CD4-positive, alpha-beta T cell treated with Interleukin-12 subunit alpha and Interleukin-12 subunit beta, for 1 hour (primary cell): Measurements from ENCODE around the gene IL6ST.
"Not testable (repeated sequence)": the region's sequence is repeated elsewhere in the genome, so short reads cannot be mapped to it uniquely, and the experiment has no call there.

Experiments
- DNase-seq: peaks from one replicate; pipeline ENCODE4 v3.0.0-alpha.2; 2020

IL6ST gene

DNA sequence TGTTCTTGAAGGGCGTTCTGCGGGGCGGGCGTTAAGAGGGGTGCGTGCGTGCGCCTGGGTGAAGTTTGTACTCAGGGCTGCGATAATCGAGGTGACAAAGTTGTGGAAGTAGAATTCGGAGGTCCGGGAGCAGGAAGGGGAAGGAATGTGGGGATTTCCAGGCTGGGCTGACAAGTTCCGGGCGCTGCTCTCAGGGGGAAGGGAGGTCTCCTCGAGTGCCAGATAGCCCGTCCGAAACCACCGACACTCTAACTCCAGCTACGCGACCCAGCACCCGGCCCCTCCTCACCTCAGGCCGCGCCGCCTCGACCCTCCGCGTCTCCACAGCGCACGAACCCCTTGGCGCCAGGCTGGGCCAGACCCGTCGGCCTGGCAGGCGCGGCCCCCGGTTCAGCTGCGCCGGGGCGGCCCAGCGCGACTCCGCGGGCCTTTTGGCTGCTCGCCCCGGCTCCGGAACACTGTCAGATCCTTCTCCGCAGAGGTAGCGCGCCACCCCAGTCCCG, at the start of gene IL6ST:
TSS of gene IL6ST (minus strand) at position 469 of the 503 bp plus-strand sequence. CDS start 18,685 bp downstream, outside the sequence.
- DNase-seq: peak; percentile 56

DNA sequence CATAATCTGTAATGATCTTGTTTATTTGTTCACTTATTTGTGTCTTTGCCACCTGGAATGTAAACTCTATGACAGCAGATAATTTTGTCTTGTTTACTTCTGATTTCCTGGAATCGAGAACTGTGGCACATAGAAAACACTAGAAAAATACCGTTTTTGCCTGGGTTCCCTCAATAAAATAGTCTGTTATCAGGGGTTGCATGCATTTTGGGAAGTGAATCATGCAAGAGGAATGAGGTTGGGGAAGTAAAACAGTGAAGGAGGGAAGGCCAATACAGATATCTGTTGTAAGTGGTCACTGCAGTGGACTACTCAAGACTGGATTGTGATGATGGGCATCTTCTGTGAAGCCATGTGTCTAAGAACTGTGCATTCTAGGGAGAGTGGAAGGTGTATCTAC, 45.2 kb upstream of the IL6ST start:
- no peak for DNase-seq

DNA sequence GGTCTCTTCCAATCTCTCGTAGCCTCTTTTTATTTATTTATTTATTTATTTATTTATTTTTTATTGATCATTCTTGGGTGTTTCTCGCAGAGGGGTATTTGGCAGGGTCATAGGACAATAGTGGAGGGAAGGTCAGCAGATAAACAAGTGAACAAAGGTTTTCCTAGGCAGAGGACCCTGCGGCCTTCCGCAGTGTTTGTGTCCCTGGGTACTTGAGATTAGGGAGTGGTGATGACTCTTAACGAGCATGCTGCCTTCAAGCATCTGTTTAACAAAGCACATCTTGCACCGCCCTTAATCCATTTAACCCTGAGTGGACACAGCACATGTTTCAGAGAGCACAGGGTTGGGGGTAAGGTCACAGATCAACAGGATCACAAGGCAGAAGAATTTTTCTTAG, 43.4 kb upstream of the IL6ST start:
- not testable (repeated sequence) for DNase-seq

DNA sequence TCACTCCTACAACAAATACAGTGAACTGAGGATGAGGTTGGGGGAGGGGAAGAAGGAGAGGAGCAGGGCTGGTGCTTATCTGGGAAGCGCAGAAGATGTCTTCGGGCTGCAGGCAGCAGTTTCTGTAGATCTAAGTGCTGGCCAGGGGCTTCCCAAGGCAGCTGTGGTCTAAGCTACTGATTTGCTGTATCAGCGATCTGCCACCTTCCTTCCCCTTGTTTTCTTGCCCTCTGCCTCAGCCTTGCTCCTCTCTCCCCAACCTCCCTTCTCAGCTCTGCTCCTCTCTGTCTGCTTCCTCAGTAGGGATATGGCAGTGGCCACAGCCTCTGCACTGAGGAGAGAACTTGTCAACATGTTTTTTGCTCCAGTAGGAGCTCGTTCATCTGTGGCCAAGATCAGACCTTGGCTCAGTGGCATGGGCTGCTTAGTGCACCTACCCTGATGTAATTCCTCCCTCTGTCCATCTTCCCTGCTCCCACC, 42.8 kb upstream of the IL6ST start:
- no peak for DNase-seq

DNA sequence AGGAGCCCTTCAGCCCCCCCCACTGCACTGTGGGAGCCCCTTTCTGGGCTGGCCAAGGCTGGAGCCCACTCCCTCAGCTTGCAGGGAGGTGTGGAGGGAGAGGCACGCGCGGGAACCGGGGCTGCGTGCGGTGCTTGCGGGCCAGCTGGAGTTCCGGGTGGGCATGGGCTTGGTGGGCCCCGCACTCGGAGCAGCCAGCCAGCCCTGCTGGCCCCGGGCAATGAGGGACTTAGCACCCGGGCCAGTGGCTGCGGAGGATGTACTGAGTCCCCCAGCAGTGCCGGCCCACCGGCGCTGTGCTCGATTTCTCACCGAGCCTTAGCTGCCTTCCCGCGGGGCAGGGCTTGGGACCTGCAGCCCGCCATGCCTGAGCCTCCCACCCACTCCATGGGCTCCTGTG, 40.6 kb upstream of the IL6ST start:
- DNase-seq: not testable (repeated sequence)

DNA sequence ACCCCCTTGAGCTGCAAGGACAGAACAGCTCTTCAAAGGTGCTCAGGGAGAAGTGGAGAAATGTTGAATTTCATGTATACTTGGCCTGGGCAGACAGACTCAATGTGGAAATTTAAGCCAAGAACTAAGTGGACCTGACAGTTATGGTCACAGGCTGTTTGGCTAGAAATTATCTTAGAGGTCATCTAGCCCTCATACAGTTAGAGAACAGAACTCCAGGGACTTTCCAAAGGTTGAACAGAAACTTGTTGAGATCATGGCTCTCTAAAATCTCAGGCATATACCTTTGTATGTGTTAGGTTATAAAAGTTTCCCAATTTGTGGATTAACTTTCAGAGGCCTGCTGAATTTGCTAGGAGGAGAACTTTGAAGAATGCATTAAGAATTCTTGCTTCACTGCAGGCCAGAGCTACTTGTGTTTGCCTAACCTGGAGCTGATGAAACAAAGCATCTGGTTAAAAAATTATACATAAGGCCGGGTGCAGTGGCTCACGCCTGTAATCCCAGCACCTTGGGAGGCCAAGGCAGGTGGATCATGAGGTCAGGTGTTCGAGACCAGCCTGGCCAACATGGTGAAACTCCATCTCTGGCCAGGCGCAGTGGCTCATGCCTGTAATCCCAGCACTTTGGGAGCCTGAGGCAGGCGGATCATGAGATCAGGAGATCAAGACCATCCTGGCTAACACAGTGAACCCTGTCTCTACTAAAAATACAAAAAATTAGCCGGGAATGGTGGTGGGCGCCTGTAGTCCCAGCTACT, 35.3 kb upstream of the IL6ST start:
- DNase-seq: not testable (repeated sequence)

DNA sequence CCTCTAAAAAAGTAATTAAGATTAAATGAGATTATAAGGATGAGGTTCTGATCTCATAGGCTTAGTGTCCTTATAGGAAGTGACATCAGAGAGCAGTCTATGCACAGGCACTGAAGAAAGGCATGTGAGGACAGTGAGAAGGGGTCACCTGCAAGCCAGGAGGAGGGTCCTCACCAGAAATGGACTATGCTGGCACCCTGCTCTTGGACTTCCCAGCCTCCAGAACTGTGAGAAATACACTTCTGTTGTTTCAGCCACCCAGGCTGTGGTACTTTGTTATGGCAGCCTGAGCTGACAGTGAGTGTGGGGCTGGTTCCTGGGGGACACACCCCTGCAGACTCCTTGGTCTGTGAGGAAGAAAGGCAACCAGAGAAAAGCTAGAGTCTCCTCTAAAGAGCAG, 34.7 kb upstream of the IL6ST start:
- no peak for DNase-seq

DNA sequence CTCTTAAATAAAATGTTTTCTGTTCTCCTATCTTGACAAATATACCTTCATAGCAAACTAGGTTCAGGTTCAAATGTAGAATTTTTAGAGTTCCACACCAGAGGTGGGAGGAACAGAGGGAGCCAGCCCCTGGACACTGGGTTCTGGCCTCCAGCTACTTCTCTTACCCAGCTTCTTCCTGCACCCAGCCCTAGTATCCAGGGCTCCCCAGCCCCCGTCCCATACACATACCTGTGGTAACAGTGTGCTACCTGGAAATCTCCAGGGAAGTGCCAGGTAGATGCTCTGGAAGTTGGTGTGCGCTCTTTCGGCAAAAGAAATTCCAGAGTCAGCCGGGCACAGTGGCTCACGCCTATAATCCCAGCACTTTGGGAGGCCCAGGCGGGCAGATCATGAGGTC, 33.9 kb upstream of the IL6ST start:
- DNase-seq: no peak

DNA sequence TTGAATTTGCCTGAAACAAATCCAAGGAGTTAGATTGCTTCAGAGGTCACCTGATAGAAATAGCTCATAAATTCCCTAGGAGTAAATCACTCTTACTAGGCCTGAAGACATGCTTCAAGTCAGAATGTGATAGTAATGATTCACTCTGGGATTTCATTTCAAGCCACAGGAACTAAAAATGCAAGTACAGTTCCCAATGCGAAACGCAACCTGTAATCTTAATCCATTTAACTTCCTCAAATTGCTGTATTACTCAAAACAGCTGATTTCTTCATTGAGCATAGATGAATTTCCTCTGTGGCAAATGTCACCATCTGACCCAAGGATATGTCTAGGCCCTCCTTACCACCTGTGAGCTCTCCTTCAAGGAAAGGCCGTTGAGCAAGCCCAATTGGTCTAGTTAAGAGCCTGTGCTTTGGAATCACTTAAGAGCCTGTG, 32.1 kb upstream of the IL6ST start:
- DNase-seq: no peak

DNA sequence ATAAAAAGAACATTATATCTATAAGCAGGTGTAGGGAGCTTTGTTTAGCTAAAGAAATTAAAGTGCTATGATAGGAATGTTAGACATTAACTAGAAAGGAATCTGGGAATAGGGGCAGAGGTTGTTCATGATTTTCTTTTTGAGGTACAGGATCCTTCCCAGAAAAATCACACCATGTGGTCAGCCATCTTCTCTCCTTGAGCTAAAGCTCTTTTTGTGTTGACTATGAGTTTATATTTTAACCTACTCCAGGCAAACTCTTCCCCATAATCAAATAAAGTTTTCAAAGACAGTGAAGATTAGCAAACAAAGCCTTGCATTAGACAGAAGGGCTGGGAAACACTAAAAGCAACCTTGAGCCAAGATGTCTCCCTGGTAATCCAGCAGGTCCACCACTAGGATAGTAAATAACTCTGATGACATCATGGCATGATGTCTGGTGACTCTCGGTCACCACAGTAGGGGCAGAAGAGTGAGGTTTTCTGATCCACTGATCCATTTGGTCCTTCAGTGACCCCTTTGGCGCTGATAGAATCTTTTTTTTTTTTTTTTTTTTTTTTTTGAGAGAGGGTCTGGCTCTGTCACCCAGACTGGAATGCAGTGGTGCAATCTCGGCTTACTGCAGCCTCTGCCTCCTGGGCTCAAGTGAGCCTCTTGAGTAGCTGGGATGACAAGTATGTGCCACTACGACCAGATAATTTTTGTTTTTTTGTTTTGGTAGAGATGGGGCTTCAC, 30.6 kb upstream of the IL6ST start:
- DNase-seq: no peak

DNA sequence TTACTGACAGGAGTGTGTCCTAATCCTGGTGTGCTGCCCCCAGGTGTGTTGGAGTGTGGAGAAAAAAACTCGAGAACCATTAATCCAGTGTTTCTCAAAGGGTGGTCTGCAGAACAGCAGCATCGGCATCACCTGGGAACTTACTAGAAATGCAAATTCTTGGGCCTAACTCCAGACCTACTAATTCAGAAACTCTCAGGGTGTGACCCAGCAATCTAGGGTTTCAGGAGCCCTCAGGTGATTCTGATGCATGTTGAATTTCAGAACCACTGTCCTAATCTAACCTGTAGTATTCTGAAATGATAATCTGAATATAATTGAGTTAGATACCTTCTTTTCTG, 30.0 kb upstream of the IL6ST start:
- DNase-seq: no peak

DNA sequence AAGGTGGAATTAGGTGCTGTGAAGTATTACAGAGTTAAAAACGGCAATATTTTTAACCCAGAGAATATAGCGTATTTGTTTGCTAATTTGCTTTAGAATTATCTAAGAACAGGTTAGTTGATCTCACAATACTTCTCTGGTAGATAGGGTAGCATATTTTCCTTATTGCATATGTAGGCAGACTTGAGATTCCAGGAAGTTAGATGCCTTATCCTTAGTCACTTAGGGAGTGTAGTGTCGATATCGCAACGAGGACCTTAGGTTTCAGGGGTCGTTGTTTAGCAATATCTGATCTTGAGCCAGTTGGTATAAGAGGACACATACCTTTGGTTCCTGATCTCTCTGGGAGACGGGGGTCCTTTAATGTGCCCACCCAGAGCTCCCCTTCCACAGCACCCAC, 28.5 kb upstream of the IL6ST start:
- DNase-seq: no peak

DNA sequence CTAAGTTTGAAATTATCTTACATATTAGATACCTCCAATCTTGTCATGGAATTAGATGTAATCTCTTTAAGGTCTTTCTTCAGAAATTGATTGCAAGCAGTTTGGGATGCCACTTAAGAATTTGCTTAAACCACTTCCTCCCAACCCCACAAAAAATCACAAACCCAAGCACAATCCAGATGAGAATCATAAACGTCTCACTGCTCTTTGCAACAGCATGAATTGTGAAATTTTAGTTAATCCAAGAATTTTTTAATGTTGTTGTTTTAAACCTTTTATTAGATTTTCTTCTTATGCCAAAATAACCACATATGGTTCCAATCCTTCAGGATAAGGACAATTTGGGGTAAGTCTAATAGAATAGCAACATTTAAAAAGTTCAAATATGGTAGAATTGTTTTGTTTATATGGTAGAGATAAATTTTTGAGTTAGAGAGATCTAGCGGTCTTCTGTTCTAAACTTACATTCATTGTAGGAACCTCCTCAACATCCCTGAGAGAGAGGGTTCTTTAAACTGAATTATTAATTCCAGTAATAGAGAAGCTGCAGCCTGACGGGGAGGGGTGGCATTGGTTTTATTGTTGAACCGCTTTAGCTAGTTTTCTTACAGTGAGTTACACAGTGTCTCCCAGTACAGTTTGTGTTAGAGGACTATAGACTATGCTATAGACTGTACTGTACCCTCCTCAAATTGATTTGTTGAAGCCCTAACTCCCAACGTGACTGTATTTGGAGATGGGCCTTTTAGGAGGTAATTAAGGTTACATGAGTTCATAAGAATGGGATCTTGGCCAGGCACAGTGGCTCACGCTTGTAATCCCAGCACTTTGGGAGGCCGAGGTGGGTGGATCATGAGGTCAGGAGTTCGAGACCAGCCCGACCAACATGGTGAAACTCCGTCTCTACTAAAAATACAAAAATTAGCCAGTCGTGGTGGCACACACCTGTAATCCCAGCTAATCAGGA, 24.8 kb upstream of the IL6ST start:
- peak; percentile 14 for DNase-seq

DNA sequence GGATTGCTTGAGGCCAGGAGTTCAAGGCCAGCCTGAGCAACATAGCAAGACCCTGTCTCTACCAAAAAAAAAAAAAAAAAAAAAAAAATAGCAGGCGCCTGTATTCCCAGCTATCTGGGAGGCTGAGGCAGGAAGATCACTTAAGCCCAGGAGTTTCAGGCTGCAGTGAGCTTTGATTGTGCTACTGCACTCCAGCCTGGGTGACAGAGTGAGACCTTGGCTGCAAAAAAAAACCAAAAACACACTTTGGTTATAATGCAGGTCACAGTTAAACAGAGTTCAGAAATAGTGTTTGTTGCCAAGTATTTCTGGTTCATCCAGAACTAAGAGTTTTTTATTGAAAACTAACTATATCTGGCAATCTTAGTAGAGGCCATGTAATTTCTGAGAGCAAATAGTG, 24.1 kb upstream of the IL6ST start:
- no peak for DNase-seq

DNA sequence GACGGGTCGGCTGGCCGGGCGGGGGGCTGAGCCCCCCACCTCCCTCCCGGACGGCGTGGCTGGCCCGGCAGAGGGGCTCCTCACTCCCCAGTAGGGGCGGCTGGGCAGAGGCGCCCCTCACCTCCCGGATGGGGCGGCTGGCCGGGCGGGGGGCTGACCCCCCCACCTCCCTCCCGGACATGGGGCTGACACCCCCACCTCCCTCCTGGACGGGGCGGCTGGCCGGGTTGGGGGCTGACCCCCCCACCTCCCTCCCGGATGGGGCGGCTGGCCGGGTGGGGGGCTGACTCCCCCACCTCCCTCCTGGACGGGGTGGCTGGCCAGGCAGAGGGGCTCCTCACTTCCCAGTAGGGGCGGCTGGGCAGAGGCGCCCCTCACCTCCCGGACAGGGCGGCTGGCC, 19.9 kb upstream of the IL6ST start:
- DNase-seq: not testable (repeated sequence)

DNA sequence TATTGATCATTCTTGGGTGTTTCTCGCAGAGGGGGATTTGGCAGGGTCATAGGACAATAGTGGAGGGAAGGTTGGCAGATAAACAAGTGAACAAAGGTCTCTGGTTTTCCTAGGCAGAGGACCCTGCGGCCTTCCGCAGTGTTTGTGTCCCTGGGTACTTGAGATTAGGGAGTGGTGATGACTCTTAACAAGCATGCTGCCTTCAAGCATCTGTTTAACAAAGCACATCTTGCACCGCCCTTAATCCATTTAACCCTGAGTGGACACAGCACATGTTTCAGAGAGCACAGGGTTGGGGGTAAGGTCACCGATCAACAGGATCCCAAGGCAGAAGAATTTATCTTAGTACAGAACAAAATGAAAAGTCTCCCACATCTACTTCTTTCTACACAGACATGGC, 19.2 kb upstream of the IL6ST start:
- not testable (repeated sequence) for DNase-seq

DNA sequence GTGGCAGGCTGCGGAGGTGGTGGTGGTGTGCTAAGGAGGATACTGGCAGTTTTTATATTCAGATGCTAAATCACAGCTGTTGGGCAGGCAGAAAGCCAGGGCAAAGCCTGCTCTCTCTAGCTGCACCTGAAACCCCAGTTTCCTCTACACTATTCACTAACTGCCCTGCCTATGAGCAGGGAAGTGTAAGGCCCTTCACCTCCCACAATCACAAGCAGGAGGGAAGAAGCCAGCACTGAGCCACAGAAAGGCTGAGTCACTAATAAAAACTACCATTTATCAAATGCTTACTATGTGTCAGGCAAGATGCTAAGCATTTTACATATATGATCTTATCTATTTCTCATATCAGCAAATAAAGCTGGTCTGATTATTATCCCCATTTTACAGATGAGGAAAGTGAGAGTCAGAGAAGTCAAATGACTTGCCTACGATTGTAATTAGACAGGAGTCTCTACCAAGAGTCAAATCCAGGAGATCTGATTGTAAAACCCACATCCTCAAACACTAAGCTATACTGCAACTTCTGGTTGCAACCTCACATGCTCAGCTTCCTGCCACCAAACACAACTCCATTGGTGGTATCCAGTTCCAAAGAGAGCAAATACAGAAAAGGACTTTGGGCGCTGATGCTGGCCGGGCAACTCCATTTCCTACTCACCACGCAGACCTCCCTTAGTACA, 17.7 kb upstream of the IL6ST start:
- DNase-seq: peak; percentile 49

DNA sequence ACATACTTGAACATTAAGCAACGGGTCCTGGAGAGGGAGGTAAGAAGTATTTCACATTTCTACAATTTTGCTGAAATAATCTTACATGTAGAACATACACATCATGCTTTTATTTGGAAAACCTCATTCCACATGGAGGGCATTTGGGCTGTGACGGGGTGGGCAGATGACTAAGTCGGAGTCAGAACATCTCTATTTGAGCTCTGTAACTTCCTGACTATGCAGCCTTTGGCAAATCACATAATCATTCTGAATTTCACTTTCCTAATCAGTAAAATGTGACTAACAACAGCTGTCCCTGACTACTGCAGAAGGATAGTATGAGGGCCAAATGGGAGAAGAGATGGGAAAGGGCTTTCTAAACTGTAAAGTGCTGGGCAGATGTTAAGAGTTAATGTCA, 17.1 kb upstream of the IL6ST start:
- DNase-seq: no peak

DNA sequence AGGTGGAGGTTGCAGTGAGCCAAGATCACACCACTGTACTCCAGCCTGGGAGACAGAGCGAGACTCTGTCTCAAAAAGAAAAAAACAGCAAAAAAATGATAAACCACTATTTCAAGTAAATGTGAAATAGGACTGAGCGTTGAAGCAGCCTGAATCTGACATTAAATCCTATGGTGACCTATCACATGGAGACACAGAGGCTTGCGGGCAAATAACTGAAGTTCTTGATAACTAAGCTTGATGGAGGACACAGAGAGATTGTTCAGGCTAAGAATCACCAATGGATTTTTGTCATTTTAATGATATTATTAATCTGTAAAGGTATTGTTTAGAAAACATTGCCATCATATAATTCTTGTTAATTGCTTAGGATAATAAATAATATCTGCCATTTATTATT, 15.7 kb upstream of the IL6ST start:
- no peak for DNase-seq

DNA sequence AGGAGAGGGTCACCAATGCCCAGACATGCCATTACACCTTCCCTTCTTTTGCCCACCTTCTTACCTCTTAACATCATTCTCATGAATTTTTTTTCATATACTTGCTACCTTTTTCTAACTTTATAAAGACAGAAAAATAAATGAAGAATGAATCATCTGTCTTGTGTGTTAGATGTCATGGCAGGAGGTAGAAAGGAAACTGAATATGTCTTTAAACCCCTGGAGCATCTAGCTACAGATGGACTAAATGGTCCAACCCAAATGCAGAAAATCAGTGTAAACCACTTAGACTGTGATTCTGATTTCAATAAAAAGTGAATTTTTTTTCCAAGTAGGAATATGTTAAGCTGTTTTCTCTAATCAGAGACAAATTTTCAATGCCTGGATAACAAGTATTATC, 11.8 kb upstream of the IL6ST start:
- DNase-seq: no peak

DNA sequence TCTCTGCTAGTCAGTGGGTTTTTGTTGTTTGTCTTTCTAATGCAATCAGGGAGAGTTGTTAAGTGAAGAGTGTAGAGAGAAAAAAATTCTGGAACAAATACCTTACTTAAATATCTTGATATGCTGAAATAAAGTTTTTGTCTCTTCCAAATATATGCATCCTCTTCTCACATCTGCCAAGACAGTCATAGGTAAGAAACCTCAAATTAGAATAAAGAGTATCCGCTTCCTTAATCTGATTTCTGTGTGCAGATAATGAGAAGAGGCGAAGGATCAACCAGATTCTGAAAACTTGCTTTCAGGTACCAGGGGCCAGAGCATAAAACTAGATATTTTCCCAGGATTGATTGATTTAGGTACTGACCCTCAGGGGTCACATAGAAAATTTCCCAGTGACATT, 11.3 kb upstream of the IL6ST start:
- DNase-seq: no peak

DNA sequence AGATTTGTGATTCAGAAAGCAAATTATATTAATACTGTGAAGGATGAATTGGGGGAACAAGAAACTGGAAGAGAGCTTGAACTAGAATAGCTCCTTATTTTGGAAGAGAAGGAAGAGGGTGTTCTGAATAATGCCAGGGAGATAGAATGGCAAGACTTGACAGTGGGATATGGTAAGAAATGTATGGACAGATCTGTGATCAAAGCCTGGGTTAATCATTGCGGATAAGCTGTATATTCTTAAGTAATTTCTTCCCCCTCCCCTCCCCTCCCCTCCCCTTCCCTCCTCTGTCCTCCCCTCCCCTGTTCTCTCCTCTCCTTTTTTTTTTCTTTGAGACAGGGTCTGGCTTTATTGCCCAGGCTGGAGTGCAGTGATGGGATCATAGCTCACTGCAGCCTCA, 10.1 kb upstream of the IL6ST start:
- no peak for DNase-seq
